Activated CD4-positive, alpha-beta T cell treated with anti-CD3 and anti-CD28 coated beads, Interleukin-10, Interleukin-2, amounts not matched to agents 100 ng/mL and 50 ng/mL, durations not matched to agents 16 hours and 8 hours (primary cell): ENCODE results near the gene CDCP1.
A peak's percentile ranks its signal among the peaks of the same experiment; 100 is the strongest.
"Not testable (repeated sequence)": the region's sequence is repeated elsewhere in the genome, so short reads cannot be mapped to it uniquely, and the experiment has no call there.

Source experiments
- DNase-seq: peaks from one replicate; pipeline ENCODE4 v3.0.0-alpha.2; 2020

The CDCP1 gene

DNA sequence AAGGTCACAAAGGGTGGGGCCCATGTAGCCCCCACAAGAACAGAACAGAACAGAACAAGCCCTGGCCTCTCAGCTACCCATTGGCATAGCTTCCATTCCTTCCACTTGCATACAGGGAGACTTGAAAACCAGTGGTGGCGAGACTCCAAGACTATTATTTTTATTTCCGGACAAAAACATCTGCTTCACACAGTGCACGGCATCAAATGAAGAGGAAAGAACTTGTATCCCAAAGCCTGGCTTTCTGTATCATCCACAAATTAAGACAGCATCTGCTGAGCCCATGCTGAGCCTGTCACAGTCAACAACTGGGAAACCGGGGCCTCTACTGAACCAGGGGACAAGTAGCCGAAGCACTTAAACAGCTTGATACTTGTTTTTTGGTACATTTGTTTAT, 64.0 kb downstream of the CDCP1 start:
- no peak for DNase-seq

DNA sequence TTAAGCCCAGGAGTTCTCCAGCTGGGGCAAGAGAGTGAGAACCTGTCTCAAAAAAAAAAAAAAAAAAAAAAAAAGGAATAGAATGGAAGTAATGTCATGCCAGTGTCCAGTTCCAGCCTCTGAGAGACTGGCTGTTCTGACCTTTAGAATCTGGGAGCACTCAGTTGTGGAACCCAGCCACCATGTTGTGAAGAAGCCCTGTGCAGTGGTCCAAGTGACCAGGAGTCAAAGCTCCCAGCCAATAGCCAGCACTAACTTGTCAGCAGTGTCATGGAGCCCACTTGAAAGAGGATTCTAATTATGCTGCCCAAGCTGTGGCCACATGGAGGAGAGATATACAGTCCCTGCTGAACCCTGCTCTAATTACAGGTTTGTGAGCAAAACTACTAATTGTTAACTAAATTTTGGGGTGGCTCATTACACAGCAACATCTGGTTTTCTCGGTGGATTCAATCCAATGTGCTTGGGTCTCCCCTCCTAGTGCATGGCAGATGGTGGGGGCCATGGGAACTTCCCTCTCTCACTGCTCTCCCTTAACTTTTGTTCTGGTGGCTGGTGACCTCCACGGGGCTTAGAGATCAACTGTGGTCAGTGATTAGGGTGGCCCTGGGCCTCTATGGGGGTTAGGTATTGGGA, 64.6 kb downstream of the CDCP1 start:
- no peak for DNase-seq

DNA sequence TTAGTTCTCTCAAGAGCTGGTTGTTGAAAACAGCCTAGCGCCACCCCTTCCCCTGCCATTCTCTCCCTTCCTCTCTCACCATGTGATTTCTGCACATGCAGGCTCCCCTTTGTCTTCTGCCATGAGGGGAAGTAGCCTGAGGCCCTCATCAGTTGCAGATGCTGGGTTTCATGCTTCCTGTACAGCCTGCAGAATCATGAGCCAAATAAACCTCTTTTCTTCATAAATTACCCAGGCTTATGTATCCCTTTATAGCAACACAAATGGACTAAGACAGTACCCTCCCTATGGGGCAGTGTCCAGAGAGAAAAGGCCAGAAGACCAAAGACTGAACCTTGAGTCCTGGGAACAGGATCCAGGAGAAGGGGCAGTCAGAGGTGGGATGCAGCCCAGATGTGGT, 65.4 kb downstream of the CDCP1 start:
- DNase-seq, result no peak

DNA sequence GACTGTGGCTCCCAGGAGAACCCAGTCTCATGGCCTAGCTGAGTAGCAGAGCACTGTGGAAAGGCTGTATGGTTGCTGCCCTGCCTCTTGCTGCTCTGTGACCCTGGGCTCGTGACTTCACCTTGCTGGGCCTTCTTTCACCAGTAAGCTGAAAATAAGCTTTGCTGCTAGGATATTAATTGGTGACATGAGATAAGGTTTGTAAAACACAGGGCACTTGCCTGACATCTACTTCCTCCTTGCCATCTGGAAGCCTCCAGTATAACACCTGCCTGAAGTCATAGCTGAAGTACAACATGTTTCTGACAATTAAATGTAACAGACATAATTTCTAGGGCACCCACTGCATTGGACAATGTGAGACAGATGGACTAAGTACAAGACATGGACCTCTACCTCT, 66.5 kb downstream of the CDCP1 start:
- DNase-seq, result no peak

DNA sequence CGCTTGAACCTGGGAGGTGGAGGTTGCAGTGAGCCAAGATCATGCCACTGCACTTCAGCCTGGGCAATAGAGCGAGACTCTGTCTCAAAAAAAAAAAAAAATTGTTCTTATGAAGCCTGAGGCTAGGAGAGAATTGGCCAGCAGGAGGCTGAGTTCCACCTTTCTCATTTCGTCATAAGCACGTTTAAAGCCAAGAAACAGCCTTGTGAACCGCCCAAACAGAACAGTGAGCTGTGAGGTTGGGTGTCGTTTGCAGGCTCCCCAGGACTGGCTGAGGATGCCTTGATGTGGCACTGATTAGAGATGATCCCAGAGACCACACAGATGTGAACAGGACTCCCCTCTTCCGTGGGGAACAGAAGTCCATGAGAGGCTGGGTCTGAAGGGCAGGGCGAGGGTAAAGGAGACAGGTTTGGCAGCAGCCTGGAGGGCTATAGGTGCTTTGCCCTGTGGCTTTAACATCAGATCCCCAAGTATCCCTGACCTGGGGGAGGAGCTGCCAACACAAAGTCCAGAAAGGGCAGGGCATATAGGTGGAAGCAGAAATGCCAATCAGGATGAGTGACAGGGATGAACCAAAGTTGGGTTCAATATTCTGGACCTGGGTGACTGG, 67.2 kb downstream of the CDCP1 start:
- no peak for DNase-seq

DNA sequence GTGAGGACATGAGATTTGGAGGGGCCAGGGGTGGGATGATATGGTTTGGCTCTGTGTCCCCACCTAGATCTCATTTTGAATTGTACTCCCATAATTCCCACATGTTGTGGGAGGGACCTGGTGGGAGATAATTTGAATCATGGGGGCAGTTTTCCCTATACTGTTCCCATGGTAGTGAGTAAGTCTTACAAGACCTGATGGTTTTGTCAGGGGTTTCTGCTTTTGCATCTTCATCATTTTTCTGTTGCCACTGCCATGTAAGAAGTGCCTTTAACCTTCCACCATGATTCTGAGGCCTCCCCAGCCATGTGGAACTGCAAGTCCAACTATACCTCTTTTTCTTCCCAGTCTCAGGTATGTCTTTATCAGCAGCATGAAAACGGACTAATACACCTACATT, 67.9 kb downstream of the CDCP1 start:
- not testable (repeated sequence) for DNase-seq

GRCh38 chr3:45075821-45076625, 70.2 kb downstream of the CDCP1 start:
- no peak for DNase-seq

- DNase-seq, result no peak
These were observed 75.1 kb downstream of the CDCP1 start for GRCh38 chr3:45071075-45071474.

DNA sequence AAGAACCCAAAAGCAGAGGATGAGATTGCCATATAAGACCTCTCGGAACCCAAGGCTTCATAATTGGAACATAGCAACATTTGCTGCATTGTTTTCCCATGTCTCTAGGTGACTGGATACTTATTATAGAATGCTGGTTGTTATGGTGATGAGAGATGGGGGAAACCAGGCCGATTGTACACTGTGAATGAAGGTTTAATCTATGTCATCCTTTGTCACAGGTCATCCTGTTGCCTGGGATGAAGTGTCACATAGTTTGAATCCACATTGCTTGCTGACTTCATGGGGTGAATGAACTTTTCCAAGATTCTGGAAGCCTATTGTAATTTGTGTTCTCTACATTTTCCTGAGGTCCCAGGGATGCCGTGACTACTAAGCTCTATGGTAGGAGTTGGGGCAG, 78.2 kb downstream of the CDCP1 start:
- no peak for DNase-seq

- no peak for DNase-seq
These were observed 78.7 kb downstream of the CDCP1 start for GRCh38 chr3:45067486-45067885.

DNA sequence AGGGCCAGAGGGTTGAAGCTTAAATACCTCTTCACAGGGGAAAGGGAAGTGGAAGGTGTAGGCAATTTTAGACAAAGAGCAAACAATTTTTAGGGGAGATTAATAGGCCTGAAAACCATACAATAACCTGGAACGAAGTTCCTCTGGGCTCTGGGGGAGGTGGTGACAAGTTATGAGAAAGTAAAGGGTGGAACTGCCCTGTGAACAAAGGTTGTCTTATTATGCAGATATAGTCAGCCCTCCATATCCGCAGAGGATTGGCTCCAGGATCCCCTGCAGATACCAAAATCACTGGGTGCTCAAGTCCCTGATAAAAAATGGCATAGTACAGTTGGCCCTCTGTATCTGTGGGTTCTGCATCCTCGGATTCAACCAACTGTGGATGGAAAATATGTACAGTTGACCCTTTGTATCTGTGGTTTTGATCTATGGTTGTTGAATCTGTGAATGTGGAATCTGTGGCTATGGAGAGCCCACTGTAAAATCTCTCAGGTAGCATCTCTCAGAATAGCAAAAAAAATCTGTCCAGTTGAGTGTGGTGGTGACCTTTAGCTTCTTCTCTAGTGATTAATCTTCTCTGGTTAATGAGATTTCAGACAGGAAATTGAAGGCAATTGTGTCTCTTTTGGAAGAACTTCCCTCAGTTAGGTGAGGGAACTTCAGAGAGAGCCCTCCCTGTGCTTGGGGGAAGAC, 79.9 kb downstream of the CDCP1 start:
- DNase-seq, result no peak

GRCh38 chr3:45065373-45065720, 80.8 kb downstream of the CDCP1 start:
- DNase-seq, result no peak

DNA sequence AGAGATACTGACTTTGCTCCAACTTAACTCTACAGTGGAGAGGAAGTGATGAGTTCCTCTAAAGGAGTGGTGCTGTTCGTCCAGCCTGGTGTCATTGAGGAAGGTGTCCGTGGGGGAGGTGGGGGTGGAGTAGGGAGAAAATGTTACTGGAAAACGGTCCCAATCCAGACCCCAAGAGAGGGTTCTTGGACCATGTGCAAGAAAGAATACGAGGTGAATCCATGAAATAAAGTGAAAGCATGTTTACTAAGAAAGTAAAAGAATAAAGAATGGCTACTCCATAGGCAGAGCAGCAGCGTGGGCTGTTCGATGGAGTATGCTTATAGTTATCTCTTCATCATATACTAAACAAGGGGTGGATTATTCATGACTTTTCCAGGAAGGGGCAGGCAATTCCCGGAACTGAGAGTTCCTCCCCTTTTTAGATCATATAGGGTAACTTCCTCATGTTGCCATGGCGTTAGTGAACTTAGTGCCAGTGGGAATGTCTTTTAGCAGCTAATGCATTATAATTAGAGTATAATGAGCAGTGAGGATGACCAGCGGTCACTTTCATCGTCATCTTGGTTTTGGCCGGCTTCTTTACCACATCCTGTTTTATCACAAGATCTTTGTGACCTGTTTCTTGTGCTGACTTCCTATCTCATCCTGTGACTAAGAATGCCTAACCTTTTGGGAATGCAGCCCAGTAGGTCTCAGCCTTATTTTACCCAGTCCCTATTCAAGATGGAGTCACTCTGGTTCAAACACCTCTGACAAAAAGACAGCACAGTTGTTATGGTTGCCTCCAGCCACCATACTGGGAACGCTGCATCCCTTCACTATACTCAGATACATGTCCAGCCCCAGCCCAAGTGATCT, 81.4 kb downstream of the CDCP1 start:
- DNase-seq, result peak; percentile 68

DNA sequence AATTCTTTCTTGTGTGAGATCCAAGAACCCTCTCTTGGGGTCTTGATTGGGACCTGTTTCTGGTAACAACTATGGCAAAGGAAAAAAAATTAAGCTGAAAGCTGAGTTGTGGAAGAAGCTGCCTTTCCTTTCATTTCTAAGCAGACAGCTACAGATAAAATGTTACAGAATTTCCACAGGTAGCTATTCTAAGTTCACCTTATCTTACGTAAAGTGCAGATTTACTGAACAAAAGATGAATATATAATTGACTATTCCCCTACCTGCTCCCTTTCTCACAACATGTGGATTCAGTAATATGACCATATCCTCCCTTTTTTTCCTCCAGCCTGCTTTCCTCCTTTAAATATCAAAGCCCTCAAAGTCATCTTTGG, 83.5 kb downstream of the CDCP1 start:
- no peak for DNase-seq

- no peak for DNase-seq
These were observed 85.8 kb downstream of the CDCP1 start for GRCh38 chr3:45060165-45060892.

DNA sequence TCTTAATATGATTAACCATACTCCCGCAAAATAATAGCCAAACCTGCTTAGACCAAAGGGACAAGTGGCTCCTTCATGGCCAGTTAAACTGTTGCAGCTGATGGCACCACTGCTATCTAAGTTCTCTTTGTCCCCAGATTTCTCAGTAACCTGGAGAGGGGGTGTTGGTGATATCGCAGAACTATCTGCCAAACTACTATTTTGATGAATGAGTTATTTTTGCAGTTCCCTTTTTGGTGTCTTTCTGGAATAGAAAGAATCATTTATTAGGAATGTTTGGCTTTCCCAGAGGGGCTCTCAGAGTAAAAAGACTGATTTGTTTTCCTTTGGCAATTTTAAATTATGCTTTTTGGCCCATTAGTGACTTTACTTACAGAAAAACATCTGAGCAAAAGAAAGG, 87.0 kb downstream of the CDCP1 start:
- DNase-seq, result no peak

DNA sequence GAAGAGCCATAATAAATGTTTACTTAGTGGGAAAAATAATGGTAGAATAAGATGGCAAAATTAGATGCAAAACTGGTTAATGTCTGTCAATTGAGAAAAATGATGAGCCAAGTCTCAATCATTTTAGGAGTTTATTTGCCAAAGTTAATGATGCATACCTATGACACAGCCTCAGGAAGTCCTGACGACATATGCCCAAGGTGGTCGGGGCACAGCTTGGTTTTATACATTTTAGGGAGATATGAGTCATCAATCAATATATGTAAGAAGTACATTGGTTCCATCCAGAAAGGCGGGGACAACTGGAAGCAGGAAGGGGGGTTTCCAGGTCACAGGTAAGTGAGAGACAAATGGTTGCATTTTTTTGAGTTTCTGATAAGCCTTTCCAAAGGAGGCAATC, 88.6 kb downstream of the CDCP1 start:
- peak; percentile 39 for DNase-seq

DNA sequence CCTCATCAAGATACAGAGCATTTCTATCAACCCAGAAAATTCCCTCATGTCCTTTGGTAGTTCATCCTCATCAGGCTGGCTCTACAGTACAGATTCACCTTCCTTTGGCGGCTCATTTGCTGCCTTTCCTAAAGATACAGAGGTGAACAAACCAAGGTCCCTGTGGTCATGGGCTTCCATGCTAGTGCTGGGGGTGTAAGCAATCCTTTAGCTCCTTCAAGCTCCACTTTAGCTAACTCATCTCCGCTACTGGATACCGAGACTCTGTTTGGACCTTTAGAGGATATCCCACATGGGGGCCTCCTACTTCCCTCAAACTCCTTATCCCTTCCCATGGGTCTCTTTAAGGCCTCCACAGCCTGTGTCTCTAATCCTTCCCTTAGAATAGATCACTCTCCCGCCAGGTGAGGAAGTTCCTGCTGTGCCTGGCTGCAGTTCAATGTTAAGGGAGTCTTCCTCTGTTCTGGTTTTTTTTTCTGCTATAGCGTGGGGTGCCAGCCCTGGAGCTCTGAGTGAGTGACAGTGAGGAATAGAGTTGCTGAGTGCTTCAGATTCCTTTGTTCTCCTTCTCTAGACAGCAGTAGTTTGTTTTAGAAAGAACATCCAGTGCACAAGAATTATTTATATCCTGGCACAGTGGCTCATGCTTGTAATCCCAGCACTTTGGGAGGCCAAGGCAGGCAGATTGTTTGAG, 89.4 kb downstream of the CDCP1 start:
- DNase-seq, result no peak

DNA sequence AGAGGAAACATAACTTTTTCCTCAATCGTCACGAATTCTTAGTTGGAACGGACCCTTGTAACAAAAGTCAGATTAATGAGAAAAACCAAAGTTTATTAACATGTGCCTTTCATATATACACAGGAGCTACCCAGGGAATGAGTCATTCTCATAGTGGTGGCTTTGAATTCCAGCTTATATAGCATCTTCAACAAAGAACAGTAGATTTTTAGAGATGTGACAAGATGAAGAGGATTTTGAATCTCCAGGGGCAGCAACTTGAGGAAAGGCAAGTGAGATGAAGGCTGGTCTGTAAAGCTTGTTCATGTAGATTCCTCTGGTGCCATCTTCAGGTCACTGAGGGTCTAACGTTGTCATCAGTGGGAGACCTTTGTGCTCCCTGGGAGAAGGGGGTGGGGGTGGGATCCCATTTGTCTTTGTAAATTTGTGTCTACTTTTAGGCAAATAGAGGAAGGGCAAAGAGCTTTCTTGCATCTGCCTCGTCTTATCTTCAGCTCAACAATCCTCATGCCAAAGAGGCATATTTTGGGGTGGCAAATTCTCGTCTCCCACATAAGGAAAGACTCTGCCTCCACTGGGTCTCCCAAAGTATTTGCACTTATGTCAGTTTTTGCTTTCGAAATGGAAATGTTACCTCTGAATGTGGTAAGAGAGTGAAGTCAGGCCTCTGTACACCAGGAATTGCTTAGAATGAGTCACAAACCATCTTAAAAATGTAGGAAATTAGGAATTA, 90.6 kb downstream of the CDCP1 start:
- DNase-seq, result peak; percentile 20

GRCh38 chr3:45055032-45055410, 91.2 kb downstream of the CDCP1 start:
- no peak for DNase-seq
